HepG2 (cell line): ENCODE data around the gene C2orf80. TPM values are rescaled to one million over a fixed set of nuclear protein-coding genes. Genes with fewer than 3 reads are reported as not detected.

Experiments
- ATM ChIP-seq: fragments of 450-650 bp; IDR thresholded peaks from 2 replicates; pipeline ENCODE4 v1.7.1; 2017; ENCODE audit warnings: mild to moderate bottlenecking, borderline replicate concordance
- MAF1 ChIP-seq: sonication (generic); formaldehyde crosslinking; IDR thresholded peaks from 2 replicates; pipeline ENCODE4 v1.5.0; 2020; ENCODE audit warnings: missing genetic modification reagents, borderline replicate concordance
- SMAD9 ChIP-seq: sonication (generic); formaldehyde crosslinking; IDR thresholded peaks from 2 replicates; pipeline ENCODE4 v1.5.1; 2020; ENCODE audit warnings: mild to moderate bottlenecking, missing genetic modification reagents
- SNAPC2 ChIP-seq: sonication (generic); formaldehyde crosslinking; IDR thresholded peaks from 2 replicates; pipeline ENCODE4 v1.8.1; 2022; ENCODE audit warnings: mild to moderate bottlenecking, missing genetic modification reagents
- ZBTB20 ChIP-seq: sonication (generic); formaldehyde crosslinking; IDR thresholded peaks from 2 replicates; pipeline ENCODE4 v1.8.1; 2023; ENCODE audit warnings: missing genetic modification reagents, low read depth, mild to moderate bottlenecking, borderline replicate concordance
- ZBTB7A ChIP-seq: sonication (generic); formaldehyde crosslinking; IDR thresholded peaks from 2 replicates; pipeline ENCODE4 v1.8.0; 2022; ENCODE audit warnings: mild to moderate bottlenecking, missing genetic modification reagents
- ZNF101 ChIP-seq: sonication (generic); formaldehyde crosslinking; IDR thresholded peaks from 2 replicates; pipeline ENCODE4 v1.4.0; 2020; ENCODE audit warnings: mild to moderate bottlenecking, low read depth, missing genetic modification reagents, borderline replicate concordance
- ZNF260 ChIP-seq: sonication (generic); formaldehyde crosslinking; IDR thresholded peaks from 2 replicates; pipeline ENCODE4 v1.4.0; 2020; ENCODE audit warnings: missing genetic modification reagents, low read depth, mild to moderate bottlenecking, borderline replicate concordance
- ZNF326 ChIP-seq: sonication (generic); formaldehyde crosslinking; IDR thresholded peaks from 2 replicates; pipeline ENCODE4 v1.4.0; 2020; ENCODE audit warnings: missing genetic modification reagents, borderline replicate concordance
- ZNF367 ChIP-seq: sonication (generic); formaldehyde crosslinking; IDR thresholded peaks from 2 replicates; pipeline ENCODE4 v1.4.0; 2020; ENCODE audit warnings: missing genetic modification reagents, borderline replicate concordance
- ZNF598 ChIP-seq: sonication (generic); formaldehyde crosslinking; IDR thresholded peaks from 2 replicates; pipeline ENCODE4 v1.5.1; 2020; ENCODE audit warnings: mild to moderate bottlenecking, missing genetic modification reagents, borderline replicate concordance
- ZNF75D ChIP-seq: sonication (generic); formaldehyde crosslinking; IDR thresholded peaks from 2 replicates; pipeline ENCODE4 v1.8.1; 2023; ENCODE audit warnings: missing genetic modification reagents, mild to moderate bottlenecking, borderline replicate concordance
- ZNF841 ChIP-seq: sonication (generic); formaldehyde crosslinking; IDR thresholded peaks from 2 replicates; pipeline ENCODE4 v1.8.1; 2023; ENCODE audit warnings: missing genetic modification reagents, borderline replicate concordance
- ZNF879 ChIP-seq: sonication (generic); formaldehyde crosslinking; IDR thresholded peaks from 2 replicates; pipeline ENCODE4 v1.8.1; 2023; ENCODE audit warnings: missing genetic modification reagents
- ZNF883 ChIP-seq: sonication (generic); formaldehyde crosslinking; IDR thresholded peaks from 2 replicates; pipeline ENCODE4 v1.5.1; 2020; ENCODE audit warnings: mild to moderate bottlenecking, missing genetic modification reagents; ENCODE audit errors: not compliant biosample characterization
- polyA plus RNA-seq, 8 experiments: library from polyadenylated mRNA; depleted of rRNA in 3 of 8; stranded (reverse) in 7 of 8; unstranded in 1 of 8; fragments of >200 nt; fragmentation: Illumina TruSeq in 4 of 8; extraction: Trizol in 4 of 8; gene quantifications; 2 replicates each; pipeline versions ENCODE4 v1.2.1 to v1.2.3, GENCODE V29; 2011 to 2016; ENCODE audit warnings: low read depth in 4 of 8, missing spikeins in 1 of 8, mixed read lengths in 1 of 8; ENCODE audit not compliant: insufficient read depth in 1 of 8
- total RNA-seq, 5 experiments: library from RNA; depleted of rRNA; stranded (reverse); fragments of >200 nt; fragmentation: Illumina TruSeq; extraction: Trizol; gene quantifications; 2 replicates each; pipeline ENCODE4 v1.2.3, GENCODE V29; 2016; ENCODE audit warnings: low read depth in 1 of 5
- TF ChIP-seq, protein P1 (sequence below): sonication (generic); formaldehyde crosslinking; IDR thresholded peaks from 2 replicates; pipeline ENCODE4 v1.4.0; 2020; ENCODE audit warnings: mild to moderate bottlenecking, missing genetic modification reagents
- TF ChIP-seq, protein P2 (sequence below): sonication (generic); formaldehyde crosslinking; IDR thresholded peaks from 2 replicates; pipeline ENCODE4 v1.5.0; 2020; ENCODE audit warnings: missing genetic modification reagents, mild to moderate bottlenecking, borderline replicate concordance
- TF ChIP-seq, protein P3 (sequence below): sonication (generic); formaldehyde crosslinking; IDR thresholded peaks from 2 replicates; pipeline ENCODE4 v1.4.0; 2020; ENCODE audit warnings: missing genetic modification reagents

The C2orf80 gene
- total and polyA plus RNA-seq, 2 of the 13 experiments (the other 11 are each of a cell fraction or from before 2014, with no cell fraction given): not detected

- TF ChIP-seq, protein P1, sequence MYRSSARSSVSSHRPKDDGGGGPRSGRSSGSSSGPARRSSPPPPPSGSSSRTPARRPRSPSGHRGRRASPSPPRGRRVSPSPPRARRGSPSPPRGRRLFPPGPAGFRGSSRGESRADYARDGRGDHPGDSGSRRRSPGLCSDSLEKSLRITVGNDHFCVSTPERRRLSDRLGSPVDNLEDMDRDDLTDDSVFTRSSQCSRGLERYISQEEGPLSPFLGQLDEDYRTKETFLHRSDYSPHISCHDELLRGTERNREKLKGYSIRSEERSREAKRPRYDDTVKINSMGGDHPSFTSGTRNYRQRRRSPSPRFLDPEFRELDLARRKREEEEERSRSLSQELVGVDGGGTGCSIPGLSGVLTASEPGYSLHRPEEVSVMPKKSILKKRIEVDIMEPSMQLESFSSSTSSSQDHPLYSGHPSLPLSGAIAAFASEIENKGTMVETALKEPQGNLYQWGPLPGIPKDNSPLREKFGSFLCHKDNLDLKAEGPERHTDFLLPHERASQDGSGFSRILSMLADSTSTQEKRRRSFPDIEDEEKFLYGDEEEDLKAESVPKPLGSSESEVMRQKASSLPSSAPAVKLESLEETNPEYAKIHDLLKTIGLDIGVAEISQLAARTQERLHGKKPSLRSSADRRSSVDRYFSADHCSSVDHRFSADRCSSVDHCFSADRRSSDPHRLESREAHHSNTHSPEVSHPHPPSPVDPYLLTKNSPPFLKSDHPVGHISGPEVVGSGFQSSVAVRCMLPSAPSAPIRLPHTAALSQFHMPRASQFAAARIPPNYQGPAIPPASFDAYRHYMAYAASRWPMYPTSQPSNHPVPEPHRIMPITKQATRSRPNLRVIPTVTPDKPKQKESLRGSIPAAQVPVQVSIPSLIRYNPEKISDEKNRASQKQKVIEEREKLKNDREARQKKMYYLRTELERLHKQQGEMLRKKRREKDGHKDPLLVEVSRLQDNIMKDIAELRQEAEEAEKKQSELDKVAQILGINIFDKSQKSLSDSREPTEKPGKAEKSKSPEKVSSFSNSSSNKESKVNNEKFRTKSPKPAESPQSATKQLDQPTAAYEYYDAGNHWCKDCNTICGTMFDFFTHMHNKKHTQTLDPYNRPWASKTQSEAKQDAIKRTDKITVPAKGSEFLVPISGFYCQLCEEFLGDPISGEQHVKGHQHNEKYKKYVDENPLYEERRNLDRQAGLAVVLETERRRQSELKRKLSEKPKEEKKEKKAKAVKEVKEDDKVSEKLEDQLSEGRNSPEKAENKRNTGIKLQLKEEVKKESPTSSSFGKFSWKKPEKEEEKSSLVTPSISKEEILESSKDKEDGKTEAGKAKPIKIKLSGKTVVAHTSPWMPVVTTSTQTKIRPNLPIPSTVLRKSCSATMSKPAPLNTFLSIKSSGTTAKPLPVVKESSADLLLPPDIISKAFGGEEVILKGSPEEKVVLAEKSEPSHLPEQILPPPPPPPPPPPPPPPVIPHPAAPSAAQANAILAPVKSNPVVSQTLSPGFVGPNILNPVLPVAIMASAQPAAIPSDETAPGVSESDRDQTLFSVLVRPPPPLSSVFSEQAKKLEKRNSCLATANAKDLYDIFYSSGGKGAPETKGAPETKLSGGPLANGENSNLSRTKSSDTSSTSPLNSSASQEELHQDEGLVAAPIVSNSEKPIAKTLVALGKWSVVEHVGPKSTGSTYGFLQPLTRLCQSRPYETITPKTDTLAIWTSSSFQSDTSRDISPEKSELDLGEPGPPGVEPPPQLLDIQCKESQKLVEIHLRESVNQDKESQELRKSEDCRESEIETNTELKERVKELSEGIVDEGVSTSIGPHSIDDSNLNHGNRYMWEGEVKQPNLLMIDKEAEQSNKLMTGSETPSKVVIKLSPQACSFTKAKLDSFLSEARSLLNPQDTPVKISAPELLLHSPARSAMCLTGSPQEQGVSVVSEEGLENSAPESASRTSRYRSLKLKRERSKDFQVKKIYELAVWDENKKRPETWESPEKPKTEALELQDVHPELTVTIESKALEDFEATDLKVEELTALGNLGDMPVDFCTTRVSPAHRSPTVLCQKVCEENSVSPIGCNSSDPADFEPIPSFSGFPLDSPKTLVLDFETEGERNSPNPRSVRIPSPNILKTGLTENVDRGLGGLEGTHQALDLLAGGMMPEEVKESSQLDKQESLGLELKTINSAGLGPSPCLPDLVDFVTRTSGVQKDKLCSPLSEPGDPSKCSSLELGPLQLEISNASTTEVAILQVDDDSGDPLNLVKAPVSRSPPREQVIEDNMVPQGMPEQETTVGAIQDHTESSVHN: no peak
- no peak for TF ChIP-seq ZNF260 (CRISPR knock-in tag)
- TF ChIP-seq ZNF101 (CRISPR knock-in tag): no peak
- no peak for TF ChIP-seq SMAD9 (CRISPR knock-in tag)
- no peak for TF ChIP-seq ZNF841 (CRISPR knock-in tag)
- TF ChIP-seq ZNF75D (CRISPR knock-in tag): no peak
- TF ChIP-seq, protein P2, sequence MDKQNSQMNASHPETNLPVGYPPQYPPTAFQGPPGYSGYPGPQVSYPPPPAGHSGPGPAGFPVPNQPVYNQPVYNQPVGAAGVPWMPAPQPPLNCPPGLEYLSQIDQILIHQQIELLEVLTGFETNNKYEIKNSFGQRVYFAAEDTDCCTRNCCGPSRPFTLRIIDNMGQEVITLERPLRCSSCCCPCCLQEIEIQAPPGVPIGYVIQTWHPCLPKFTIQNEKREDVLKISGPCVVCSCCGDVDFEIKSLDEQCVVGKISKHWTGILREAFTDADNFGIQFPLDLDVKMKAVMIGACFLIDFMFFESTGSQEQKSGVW (CRISPR knock-in tag): no peak
- no peak for TF ChIP-seq ZNF367
- no peak for TF ChIP-seq ATM
- no peak for TF ChIP-seq ZBTB7A (CRISPR knock-in tag)
- TF ChIP-seq ZNF326 (CRISPR knock-in tag): no peak
- no peak for TF ChIP-seq ZNF598 (CRISPR knock-in tag)
- TF ChIP-seq, protein P3, sequence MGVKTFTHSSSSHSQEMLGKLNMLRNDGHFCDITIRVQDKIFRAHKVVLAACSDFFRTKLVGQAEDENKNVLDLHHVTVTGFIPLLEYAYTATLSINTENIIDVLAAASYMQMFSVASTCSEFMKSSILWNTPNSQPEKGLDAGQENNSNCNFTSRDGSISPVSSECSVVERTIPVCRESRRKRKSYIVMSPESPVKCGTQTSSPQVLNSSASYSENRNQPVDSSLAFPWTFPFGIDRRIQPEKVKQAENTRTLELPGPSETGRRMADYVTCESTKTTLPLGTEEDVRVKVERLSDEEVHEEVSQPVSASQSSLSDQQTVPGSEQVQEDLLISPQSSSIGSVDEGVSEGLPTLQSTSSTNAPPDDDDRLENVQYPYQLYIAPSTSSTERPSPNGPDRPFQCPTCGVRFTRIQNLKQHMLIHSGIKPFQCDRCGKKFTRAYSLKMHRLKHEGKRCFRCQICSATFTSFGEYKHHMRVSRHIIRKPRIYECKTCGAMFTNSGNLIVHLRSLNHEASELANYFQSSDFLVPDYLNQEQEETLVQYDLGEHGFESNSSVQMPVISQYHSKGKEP (CRISPR knock-in tag): no peak
- TF ChIP-seq ZNF879 (CRISPR knock-in tag): no peak
- TF ChIP-seq ZNF883 (CRISPR knock-in tag): no peak
- TF ChIP-seq SNAPC2 (CRISPR knock-in tag): no peak
- TF ChIP-seq ZBTB20 (CRISPR knock-in tag): no peak
- TF ChIP-seq MAF1: no peak
Observed at GRCh38 chr2:208142925-208143799, 46.7 kb downstream of the C2orf80 start (continued).
